ENCODE measurements around the gene FSTL1. TPM values are rescaled to one million over a fixed set of nuclear protein-coding genes. Genes with fewer than 3 reads are reported as not detected.

The FSTL1 gene
- total and polyA plus RNA-seq, 2 of the 8 experiments (the other 6 are each of a cell fraction or from before 2014, with no cell fraction given): 158 to 516 TPM

GRCh38 chr3:120433662-120434331 is 17.0 kb downstream of the FSTL1 start (continued):
- TF ChIP-seq RXRA (IDR thresholded peaks at IDR 0.05; ENCODE audit: insufficient read depth, low read depth, low read length): no peak
- TF ChIP-seq HDAC6 (IDR thresholded peaks at IDR 0.05; ENCODE audit: low read depth, low read length): no peak
- TF ChIP-seq CHD1 (IDR thresholded peaks at IDR 0.05; ENCODE audit: low read depth, low read length): no peak
- no peak for TF ChIP-seq SP4 (IDR thresholded peaks at IDR 0.05; ENCODE audit: low read length)
- no peak for TF ChIP-seq ZNF274 (IDR thresholded peaks at IDR 0.05; ENCODE audit: borderline replicate concordance, extremely low read depth, low read length)
